GM20431 (cell line): ENCODE results near the gene ADPRHL1.
"Not testable (repeated sequence)": the region's sequence is repeated elsewhere in the genome, so short reads cannot be mapped to it uniquely, and the experiment has no call there.

Source experiments
- in situ Hi-C: fragments of 300-500 bp; cut with MseI, MboI; formaldehyde crosslinking; loops from one replicate; pipeline ENCODE4 v1.15.0; 2020; ENCODE audit warnings: low sequenced_read_pairs; ENCODE audit not compliant: unreplicated experiment

The ADPRHL1 gene

GRCh38 chr13:113405481-113406300, 47.6 kb downstream of the ADPRHL1 start:
- in situ Hi-C loops, result loop anchor here (10.0 kb wide), 1 partner anchor 461 kb away; no protein-coding TSS in a partner anchor

GRCh38 chr13:113404723-113405471, 48.4 kb downstream of the ADPRHL1 start:
- in situ Hi-C loops, result loop anchor here (10.0 kb wide), 1 partner anchor 460 kb away; no protein-coding TSS in a partner anchor

- in situ Hi-C loops, result loop anchor here (10.0 kb wide), 1 partner anchor 460 kb away; no protein-coding TSS in a partner anchor
Measured at GRCh38 chr13:113404366-113404722, 48.9 kb downstream of the ADPRHL1 start.

- in situ Hi-C loops, result loop anchor here (10.0 kb wide), 1 partner anchor 459 kb away; no protein-coding TSS in a partner anchor
Measured at GRCh38 chr13:113403255-113404104, 49.8 kb downstream of the ADPRHL1 start.

- in situ Hi-C loops, result loop anchor here (10.0 kb wide), 1 partner anchor 458 kb away; no protein-coding TSS in a partner anchor
Measured at GRCh38 chr13:113402471-113403254, 50.6 kb downstream of the ADPRHL1 start.

- in situ Hi-C loops, result loop anchor here (10.0 kb wide), 1 partner anchor 457 kb away; no protein-coding TSS in a partner anchor
Measured at GRCh38 chr13:113401452-113402415, 51.6 kb downstream of the ADPRHL1 start.

DNA sequence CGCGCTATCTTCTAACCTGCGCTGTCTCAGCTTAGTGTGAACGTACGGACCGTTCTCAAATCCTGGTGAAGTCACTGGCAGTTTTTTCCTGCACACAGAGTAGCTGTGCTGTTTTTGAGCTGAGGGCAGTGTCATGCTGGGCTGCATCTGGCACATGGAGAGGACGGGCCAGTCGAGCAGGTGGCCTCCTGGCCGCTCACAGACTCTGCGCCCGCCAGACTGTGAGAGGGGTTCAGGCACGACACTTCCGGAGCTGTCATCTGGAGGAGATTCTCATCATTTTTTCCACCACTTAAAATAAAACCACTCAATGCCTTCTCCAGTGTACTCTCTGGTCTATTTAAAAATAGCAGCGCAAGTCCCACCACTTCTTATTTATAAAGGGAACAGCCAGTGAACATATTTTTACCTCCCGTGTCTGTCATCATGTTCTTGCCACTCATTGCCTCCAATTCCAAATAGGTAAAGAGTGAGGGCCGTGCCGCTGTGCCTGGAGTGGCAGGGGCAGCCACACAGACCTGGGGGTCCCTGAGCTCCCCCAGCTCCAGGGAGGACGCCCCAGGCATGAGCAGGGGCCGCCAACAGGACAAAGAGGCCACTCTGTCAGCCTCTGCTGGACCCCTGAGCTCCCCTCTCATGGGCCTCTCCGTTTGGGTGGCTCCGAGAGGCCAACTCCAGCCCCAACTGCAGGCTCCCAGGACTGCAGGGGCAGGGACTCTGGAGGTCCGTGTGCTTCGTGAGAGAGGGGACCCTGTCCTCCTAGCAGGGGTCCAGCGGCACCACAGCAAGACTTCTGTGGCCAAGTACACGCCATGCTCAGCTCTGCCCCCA, 52.5 kb downstream of the ADPRHL1 start:
- in situ Hi-C loops, result loop anchor here (10.0 kb wide), 1 partner anchor 456 kb away; no protein-coding TSS in a partner anchor

DNA sequence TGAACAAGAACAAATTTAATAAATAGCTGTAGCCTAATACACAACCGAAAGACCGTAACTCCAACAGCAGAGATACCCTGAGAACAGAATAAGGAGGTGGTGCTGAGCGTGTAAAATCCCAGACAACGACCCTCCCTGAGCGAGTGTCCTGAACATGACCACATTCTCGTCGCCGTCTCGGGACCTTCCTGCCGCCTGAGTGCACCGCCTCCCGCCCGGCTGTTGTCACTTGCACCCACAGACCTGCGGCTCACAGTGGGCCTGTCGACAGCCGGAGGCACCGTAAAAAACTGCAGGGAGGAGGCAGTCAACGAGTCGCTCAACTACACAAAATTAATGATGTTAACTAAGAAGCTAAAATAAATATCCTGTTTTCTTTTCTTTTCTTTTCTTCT, 53.5 kb downstream of the ADPRHL1 start:
- in situ Hi-C loops, result loop anchor here (10.0 kb wide), 1 partner anchor 455 kb away; no protein-coding TSS in a partner anchor

DNA sequence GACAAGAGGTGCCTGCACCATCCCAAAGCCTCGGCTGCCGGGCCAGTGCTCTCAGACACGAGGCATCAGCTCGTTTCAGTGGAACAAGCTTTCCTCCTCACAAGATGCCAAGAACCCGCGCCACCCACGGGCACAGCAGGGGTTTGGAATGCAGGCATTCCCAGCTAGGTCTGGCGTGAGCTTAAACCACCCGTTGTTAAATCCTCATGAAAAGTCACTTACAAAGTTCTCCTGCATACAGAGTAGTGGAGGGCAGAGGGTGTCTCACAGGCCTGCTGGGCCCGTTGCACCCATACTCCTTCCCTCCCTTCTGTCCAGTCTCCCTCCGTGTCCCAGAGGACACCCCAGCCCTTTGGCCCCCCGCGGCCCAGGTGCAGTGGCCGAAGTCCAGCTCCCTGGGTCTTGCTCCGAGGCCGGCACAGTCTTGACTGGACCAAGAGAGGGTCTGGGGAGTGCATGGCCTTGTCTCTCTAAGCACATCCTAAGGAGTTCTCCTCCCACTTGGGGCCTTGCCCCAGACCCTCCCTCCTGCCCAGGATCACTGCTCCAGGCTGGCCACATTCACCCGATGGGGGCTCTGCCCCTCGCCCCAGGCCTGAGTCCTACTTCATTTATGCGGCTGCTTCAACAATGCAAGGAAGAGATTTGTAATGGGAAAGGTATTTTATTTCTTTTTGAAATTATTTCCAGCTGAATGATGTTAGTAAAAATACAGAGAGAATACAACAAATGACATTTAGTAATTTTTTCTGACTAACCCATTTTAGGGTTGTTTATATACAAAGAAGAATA, 54.1 kb downstream of the ADPRHL1 start:
- in situ Hi-C loops, result no loop called here

DNA sequence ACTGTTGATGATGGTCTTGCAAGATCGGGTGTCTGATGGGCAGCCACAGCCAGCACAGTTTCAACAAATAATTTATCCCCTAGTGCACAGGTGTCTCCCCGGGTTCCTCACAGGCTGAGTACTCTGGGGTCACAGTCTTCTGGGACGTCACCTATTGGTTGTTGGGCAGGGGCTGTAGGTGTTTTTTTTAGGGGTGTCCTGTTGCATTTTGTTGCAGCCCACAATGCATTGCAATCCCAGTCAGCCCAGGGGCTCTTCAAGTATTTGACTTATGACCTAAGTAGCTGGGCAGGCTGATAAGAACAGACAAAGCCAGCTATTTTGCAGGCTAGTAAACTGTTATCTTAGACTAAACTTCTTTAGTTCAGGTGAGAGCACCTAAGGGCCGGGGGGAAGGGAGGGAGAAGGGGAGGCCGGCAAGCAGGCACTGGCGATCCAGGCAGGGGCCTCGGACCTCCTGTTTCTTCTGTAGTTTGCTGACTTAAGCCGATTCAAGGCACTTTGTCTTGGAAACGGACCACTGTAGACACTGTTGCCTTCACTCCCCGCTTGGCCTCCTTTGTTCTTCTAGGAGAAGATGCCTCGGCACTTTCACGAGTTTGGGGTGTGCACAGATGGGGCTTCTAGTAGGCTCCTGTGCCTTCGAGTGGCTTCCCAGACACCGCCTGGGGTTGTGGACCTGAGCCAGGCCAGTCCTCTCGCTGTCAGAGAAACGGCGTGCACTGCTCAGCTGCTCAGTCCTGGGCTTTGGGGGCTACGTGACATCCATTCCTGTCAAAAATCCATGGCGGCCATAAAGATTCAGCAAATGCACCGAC, 55.5 kb downstream of the ADPRHL1 start:
- in situ Hi-C loops, result no loop called here

GRCh38 chr13:113394339-113394640, 59.0 kb downstream of the ADPRHL1 start:
- in situ Hi-C loops, result no loop called here

GRCh38 chr13:113393563-113394338, 59.5 kb downstream of the ADPRHL1 start:
- in situ Hi-C loops, result no loop called here

GRCh38 chr13:113393226-113393562, 60.1 kb downstream of the ADPRHL1 start:
- in situ Hi-C loops, result no loop called here

DNA sequence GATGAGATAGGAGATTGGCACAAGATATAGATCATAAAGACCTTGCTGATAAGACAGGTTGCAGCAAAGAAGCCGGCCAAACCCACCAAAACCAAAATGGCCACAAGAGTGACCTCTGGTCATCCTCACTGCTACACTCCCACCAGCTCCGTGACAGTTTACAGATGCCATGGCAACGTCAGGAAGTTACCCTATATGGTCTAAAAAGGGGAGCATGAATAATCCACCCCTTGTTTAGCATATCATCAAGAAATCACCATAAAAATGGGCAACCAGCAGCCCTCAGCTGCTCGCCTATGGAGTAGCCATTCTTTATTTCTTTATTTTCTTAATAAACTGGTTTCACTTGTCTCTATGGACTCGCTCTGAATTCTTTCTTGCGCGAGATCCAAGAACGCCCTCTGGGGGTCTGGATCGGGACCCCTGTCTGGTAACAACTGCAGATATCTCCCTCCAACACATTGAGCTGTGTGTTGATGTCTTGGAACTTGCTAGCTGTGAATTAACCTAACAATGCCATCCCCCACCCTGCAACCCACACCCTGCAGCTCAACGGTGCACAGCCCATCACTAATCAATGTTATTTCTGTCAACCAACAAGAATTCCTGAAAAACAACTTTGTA, 62.3 kb downstream of the ADPRHL1 start:
- in situ Hi-C loops, result no loop called here

- in situ Hi-C loops, result not testable (repeated sequence)
Measured at GRCh38 chr13:113389586-113389985, 63.7 kb downstream of the ADPRHL1 start.
